ENCODE data around the gene GTF3C5.

Gene GTF3C5

GRCh38 chr9:133103183-133103986 lies 72.6 kb downstream of the GTF3C5 start:
- no peak overlapping the region for H3K27ac ChIP-seq
- no peak for DNase-seq (ENCODE audit: low read depth, low spot score)

DNA sequence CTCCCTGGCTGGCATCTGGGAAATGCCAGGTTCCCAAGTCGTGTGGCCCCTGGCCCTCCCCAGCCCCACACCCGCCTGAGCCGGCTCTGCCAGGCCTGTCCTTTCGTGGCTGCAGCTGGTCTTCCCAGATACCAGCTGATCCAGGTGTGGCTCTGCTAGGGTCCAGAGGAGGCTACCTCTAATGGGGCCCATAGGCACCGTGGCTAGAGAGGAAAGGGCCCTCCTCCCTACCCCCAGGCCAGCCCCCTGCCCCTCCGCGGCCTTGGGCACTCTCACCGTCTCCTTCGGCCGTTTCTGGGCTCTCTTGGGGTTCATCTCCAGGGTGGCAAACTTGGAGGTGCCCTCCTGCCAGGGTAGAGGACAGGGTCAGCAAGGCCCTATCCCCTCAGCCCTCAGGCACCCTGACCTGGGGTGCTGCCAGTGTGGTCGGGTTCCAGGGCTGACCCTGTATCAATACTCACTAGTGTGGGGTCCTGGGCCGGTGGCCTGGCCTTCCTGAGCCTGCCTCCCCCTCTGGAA lies 73.2 kb downstream of the GTF3C5 start:
- no peak for DNase-seq (ENCODE audit: low read depth, low spot score)

DNA sequence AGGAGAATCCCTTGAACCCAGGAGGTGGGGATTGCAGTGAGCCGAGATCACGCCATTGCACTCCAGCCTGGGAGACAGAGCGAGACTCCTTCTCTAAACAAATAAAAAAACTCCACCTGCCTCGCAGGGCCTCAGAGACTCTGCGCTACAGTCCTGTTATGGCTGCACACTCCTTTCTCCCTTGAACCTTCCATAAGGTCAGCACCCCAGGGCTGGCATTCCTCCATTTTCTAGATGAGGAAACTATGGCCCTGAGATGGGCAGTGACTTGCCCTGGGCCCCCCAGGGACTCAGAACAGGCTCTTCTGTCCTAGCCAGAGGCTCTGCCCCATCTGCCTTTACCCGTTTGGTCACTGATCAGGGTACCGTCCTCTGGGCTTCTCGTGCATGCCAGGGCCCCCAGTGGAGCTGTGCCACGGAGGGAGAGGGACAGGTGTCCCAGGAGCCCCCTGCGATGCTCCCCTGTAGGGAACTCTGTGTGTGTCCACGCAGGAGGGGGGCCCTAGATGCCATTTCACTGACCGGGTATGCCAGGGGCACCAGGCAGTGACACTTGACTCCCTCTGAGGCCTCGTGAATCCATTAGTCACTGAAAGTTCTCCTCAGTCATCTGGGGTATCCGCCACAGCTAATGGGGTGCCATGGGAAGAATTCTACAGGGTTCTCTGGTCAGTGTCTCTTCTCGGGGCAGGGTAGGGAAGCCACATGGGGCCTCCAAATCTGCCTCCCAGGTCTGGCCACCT lies 74.1 kb downstream of the GTF3C5 start:
- DNase-seq (ENCODE audit: low read depth, low spot score): no peak

More for the DNA sequence above, 73.2 kb downstream of the GTF3C5 start:
- H3K27ac ChIP-seq: no peak overlapping the region

GRCh38 chr9:133105461-133105770 lies 74.6 kb downstream of the GTF3C5 start:
- no peak for DNase-seq (ENCODE audit: low read depth, low spot score)
- no peak overlapping the region for H3K27ac ChIP-seq

More for the DNA sequence above, 74.1 kb downstream of the GTF3C5 start:
- no peak overlapping the region for H3K27ac ChIP-seq

- DNase-seq (ENCODE audit: low read depth, low spot score): no peak
Observed at GRCh38 chr9:133106511-133107244, 75.9 kb downstream of the GTF3C5 start.

GRCh38 chr9:133107245-133107722 lies 76.5 kb downstream of the GTF3C5 start:
- no peak overlapping the region for H3K27ac ChIP-seq
- no peak for DNase-seq (ENCODE audit: low read depth, low spot score)

More at GRCh38 chr9:133106511-133107244, 75.9 kb downstream of the GTF3C5 start:
- H3K27ac ChIP-seq: no peak overlapping the region

Measured in epithelial cell of prostate (primary cell).